ENCODE results near the gene KCNJ11.

The KCNJ11 gene

DNA sequence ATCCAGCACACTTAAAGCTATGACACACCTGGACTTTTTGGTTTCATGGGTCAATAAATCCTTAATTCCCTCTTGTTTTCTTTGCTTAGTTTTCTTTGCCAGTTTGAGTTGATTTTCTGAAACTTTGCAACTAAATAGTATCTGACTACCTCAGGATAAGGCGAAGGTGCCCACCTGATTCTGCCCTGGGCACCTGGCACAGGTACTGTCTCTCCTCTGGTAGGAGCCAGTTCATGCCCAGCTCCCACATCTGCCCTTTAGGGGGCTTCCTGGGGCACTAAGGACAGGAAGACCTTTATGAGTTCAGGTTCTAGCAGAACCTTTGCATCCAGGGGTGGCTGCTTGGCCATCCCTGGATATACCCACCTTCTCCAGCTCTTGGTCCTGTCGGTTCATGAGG, 19.6 kb upstream of the KCNJ11 start:
- no peak for DNase-seq

DNA sequence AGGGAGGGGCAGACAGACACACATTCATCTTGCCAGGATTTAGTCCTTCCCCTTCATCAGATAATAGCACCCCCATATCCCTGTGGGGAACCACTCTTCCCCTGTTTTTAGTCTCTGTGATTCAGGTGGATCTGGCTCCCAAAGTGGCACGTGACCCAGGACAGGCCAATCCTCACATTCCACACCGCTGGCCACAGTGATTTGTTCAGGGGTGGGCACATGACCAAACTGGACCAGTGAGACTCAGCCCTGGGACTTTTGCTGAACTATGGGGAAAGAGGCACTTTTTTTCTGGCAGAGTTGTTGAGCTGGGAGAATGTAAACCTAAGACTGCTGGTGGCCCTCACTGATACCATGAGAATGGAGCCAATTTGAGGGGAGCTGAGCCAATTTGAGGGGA, 19.1 kb upstream of the KCNJ11 start:
- no peak for DNase-seq

DNA sequence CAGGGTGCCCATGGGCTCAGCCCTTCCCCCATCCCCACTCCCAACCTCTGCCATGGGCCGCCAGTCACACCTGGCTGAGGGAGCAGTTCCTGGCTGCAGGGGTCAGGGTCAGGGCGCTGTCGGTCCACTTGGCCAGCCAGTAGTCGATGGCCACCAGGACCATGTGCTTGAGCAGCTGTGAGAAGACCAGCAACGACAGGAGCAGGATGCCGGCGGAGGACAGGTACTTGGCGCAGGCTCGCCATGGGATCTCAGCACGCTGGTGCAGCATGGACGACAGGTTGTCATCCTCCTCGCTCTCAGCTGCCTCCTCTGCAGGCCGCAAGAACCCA, 18.3 kb upstream of the KCNJ11 start:
- DNase-seq = no peak

GRCh38 chr11:17406082-17406817, 17.8 kb upstream of the KCNJ11 start:
- DNase-seq = no peak

- no peak for DNase-seq
Observed at GRCh38 chr11:17405232-17406005, 17.0 kb upstream of the KCNJ11 start.

GRCh38 chr11:17403980-17404759, 15.7 kb upstream of the KCNJ11 start:
- DNase-seq = no peak

- DNase-seq = no peak
Observed at GRCh38 chr11:17402486-17402885, 14.0 kb upstream of the KCNJ11 start.

GRCh38 chr11:17401841-17402240, 13.4 kb upstream of the KCNJ11 start:
- DNase-seq = no peak

DNA sequence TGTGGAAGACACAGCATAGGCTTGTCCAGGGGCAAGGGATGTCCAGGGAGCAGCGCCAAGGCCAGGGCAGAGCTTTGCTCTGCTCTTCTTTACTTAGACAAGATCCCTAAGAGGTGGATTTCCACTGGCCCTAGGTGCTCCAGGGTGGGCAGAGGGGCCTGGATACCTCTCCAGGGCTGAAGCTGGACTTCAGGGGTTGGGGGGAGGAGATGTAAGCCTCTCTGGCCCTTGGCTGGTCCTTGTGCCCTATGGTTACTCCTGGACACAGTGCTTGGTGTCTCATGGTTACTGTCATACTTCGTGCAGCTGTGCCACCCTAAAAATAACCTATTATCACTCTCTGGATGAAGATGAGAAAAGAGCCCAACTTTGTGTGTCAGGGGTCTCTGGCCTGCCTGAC, 12.9 kb upstream of the KCNJ11 start:
- no peak for DNase-seq

DNA sequence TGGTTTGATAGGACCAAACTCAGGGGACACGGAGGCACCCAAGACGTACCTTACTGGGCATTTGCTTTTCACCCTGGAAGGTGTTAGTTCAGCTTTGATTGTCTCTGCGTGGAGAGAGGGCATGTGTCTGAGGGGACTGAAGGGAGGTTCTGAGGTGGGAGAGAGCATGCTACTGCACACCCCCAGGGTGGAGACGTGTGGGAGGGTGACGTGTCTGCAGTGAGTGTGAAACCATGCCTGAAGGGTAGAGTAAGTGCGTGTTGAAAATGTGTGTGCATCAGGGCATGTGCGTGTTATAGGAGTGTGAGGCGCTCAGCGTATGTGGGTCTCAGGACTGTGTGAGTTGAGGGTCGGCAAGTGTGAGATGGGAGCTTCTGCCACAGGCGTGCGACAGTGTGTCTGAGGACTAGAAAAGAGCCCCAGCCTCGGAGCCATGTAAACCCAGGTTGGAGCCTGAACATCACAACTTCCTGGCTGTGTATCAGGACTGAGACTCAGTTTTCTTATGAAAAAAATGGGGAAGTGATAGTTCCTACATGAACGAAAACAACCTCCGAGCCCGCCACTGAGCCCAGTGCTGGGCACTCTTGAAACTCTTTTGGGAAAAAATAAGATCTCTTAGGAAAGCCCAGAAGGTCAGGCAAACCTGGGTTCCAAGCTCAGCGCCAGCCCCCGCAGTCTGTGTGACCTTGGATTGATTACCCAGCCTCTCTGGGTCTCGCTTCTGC, 11.8 kb upstream of the KCNJ11 start:
- DNase-seq = no peak

DNA sequence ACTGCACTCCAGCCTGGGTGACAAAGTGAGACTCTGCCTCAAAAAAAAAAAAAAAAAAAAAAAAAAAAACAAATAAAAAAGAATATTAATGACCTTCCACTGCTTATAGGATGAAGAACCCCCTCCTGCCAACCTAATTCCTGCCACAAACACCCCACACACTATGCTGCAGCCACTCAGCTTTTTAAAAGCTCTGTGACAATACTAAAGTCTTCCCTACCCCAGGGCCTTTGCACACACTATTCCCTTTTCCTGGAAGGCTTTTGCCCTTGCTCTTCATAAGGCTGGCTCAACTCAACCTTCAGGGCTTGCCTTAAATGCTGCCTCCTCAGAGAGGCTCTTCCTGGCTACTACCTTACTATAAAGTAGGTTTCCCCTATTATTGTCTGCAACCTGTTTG, 10.8 kb upstream of the KCNJ11 start:
- DNase-seq = no peak

- DNase-seq = no peak
Observed at GRCh38 chr11:17397311-17398002, 9.0 kb upstream of the KCNJ11 start.

DNA sequence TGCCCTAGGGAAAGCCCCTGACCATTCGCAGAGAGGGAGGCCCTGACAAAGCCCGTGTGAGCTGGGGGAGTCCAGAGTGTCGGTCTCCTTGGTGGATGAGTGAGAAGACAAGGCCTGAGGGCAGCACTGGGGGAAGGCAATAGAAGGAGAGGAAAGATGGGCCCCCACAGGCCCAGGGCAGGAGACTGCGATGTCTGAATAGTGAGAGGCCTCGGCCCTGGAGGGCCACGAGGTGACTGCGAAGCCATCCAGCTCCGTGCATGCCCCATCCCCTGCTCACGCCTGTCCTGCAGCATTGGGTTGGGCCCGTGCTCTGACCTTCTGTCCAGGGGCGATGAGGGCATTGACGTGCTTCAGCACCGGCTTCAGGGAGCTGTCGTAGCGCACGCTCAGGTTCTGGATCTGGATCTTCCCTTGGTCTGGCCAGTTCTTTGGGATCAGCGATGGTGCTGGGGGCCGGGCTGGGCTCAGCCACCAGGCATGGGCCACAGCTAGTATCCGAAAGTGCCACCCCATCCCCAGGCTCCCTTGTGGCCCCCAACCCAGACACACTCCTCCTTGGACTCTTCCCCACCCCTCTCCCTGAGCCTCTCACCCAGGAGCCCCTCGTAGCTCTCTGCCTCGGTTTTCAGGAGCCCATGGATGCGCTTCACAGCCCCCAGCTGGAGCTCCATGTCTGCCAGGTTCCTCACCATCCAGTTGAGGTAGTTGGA, 8.3 kb upstream of the KCNJ11 start:
- no peak for DNase-seq

DNA sequence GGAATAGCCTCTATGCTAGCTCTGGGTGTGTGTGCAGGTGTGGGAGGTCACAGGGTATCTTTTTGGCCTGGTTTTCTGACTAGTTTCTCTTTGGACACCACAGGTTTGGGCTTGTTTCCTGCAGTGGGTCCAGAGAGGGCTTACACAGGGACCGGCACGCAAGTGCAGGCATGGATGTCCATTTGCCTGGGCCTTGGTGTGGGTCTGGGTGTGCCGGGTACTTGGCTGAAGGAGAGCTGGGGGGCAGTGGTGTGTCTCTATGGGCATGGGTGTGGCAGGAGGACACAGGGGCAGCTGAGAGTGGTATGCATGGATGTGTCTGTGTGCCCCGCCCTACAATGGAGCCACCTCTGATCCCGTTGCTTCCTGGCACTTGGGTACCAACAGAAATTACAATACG, 7.5 kb upstream of the KCNJ11 start:
- no peak for DNase-seq

DNA sequence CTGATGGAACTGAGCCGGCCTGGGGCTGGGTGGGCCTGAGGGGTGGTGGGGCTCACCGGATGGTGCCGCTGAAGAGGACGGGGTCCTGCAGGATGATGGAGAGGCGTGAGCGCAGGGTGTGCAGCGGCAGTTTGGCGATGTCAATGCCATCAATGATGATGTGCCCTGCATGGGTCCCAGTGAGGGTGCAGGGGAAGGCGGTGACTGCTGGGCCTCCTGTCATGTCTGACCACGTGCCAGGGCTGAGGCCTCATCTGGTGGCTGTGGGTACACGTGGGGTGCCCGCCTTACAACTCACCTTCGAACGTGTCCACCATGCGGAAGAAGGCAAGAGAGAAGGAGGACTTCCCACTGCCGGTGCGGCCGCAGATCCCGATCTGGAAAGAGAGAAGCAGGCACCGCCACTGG, 7.1 kb upstream of the KCNJ11 start:
- no peak for DNase-seq

GRCh38 chr11:17394743-17395390, 6.4 kb upstream of the KCNJ11 start:
- no peak for DNase-seq

DNA sequence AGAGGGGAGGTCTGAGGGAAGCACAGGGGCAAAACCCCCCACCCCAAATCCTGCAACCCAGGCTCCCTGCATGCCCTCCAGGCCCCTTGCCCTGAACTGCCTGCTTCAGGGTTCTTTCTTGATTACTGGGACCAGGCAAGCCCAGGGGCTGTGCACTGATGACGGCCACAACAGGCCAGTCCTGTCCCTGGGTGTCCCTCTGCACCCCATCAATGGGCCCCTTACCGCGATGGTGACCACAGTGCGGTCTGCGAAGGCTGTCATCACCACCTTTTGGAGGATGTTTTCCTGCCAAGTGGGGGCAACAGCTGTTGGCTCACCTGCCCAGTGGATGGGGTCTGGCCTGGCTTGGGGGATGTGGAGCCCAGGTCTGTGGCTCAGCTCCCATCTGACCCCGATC, 5.0 kb upstream of the KCNJ11 start:
- DNase-seq = no peak

GRCh38 chr11:17392872-17393271, 4.4 kb upstream of the KCNJ11 start:
- no peak for DNase-seq

- no peak for DNase-seq
Observed at GRCh38 chr11:17391493-17392355, 3.3 kb upstream of the KCNJ11 start.

- DNase-seq = no peak
Observed at GRCh38 chr11:17389957-17390649, 1.6 kb upstream of the KCNJ11 start.
